Measurements from ENCODE around the gene CRABP2. TPM values are rescaled to one million over a fixed set of nuclear protein-coding genes. Genes with fewer than 3 reads are reported as not detected.

The CRABP2 gene
- total and polyA plus RNA-seq, 2 donors (not counting 1 experiment from before 2014, with no cell fraction given), result 0.89 to 1.2 TPM

GRCh38 chr1:156652992-156653355, 52.4 kb downstream of the CRABP2 start:
- POLR2A ChIA-PET, result no interaction called here

More at GRCh38 chr1:156652992-156653355, 52.4 kb downstream of the CRABP2 start:
- ATAC-seq (ENCODE audit: low read depth), result no peak
- Histone ChIP-seq H3K9me3 (ENCODE audit: control extremely low read depth in 1 of 3, control insufficient read depth in 2 of 3, insufficient read depth in 1 of 3, low read length in 2 of 3) (peaks cover 0 to 5% (median 0%) of the 10 kb centered on the region in 3 donors), H3K4me3 (ENCODE audit: control extremely low read depth in 1 of 5, extremely low read depth in 1 of 5, insufficient read depth in 1 of 5, low read depth in 2 of 5, low read length in 4 of 5) (no peak overlapping the region), H2AFZ (ENCODE audit: insufficient read depth, low read depth, low read length, poor library complexity, severe bottlenecking) (no peak overlapping the region), H4K20me1 (ENCODE audit: control insufficient read depth, insufficient read depth, low read length, poor library complexity, severe bottlenecking) (no peaks in the 10 kb centered on the region), H3K79me2 (ENCODE audit: control insufficient read depth, insufficient read depth, low read length) (no peaks in the 10 kb centered on the region), H3K4me2 (replicated peaks; ENCODE audit: low read depth, low read length, poor library complexity, severe bottlenecking) (no peak overlapping the region), H3K27me3 (replicated peaks in 1 of 4; ENCODE audit: control extremely low read depth in 1 of 4, control insufficient read depth in 3 of 4, insufficient read depth in 4 of 4, low read length in 3 of 4) (peaks cover 0 to 94% (median 49%) of the 10 kb centered on the region in 4 experiments), H3K4me1 (ENCODE audit: control insufficient read depth in 2 of 2, insufficient read depth in 2 of 2, low read length in 2 of 2) (peaks cover 22% of the 10 kb centered on the region in 2 donors), H3K36me3 (replicated peaks in 1 of 2; ENCODE audit: control extremely low read depth in 1 of 2, control insufficient read depth in 1 of 2, extremely low read depth in 1 of 2, insufficient read depth in 2 of 2, low read length in 1 of 2) (no peaks in the 10 kb centered on the region), H3K27ac (ENCODE audit: low read length in 2 of 2) (no peak overlapping the region), H3K9ac (ENCODE audit: low read length) (no peak overlapping the region)
- intact Hi-C loops (cut with micrococcal nuclease), result no loop called here
- no peak for DNase-seq
- no peak for TF ChIP-seq EZH2 (IDR thresholded peaks at IDR 0.05; ENCODE audit: borderline replicate concordance, insufficient read depth, low read depth, low read length, poor library complexity, severe bottlenecking)
- no peak for TF ChIP-seq CTCF (IDR thresholded peaks at IDR 0.05)
- Mint-ChIP-seq H3K27me3 (peaks cover 82% of the 10 kb centered on the region), H3K4me3 (no peak overlapping the region), H3K9me3 (ENCODE audit: insufficient read depth) (no peaks in the 10 kb centered on the region), H3K4me1 (peaks cover 24% of the 10 kb centered on the region), H3K27ac (no peak overlapping the region)
- CTCF ChIA-PET, result interaction anchor here (1.0 to 1.2 kb wide), 2 partner anchors 33 to 34 kb away, joined by 3 read pairs; partner anchors contain the start of gene HAPLN2
- WGBS (ENCODE audit: insufficient coverage), result 81% methylated on average over 8 of the region's 9 CpGs
